Caco-2 (cell line): ENCODE data around the gene MGAT5B. TPM values are rescaled to one million over a fixed set of nuclear protein-coding genes. Genes with fewer than 3 reads are reported as not detected.

ENCODE experiments used
- BruUV-seq: library from RNA; stranded (reverse); fragments of 400-500 nt; replicated peaks from 2 replicates; lab custom pipeline; 2021; lab: Mats Ljungman, UMichigan
- CTCF ChIA-PET: fragments of 300-600 bp; sonication (Branson Sonifier 250); formaldehyde crosslinking; loops from one replicate; lab custom pipeline; 2022; ENCODE audit warnings: antibody characterized with exemption; lab: Charles Lee
- POLR2A ChIA-PET: fragments of 300-600 bp; sonication (Branson Sonifier 250); formaldehyde crosslinking; loops from one replicate; lab custom pipeline; 2022; ENCODE audit warnings: antibody characterized with exemption; lab: Charles Lee
- DNase-seq, 2 experiments: peaks; one replicate each; pipeline versions ENCODE4 v3.0.0 to v3.0.0-alpha.2; 2020 to 2022
- H3K27me3 ChIP-seq: replicated peaks from 2 replicates; pipeline ENCODE4 v1.6.0; 2011; ENCODE audit warnings: low read length; ENCODE audit not compliant: control insufficient read depth, insufficient read depth
- H3K36me3 ChIP-seq: 2 replicates; pipeline ENCODE4 v1.5.1; 2011; ENCODE audit warnings: low read length; ENCODE audit not compliant: control insufficient read depth, insufficient read depth
- H3K4me1 ChIP-seq: fragments of 250-450 bp; sonication (Bioruptor Pico); 2 replicates; pipeline ENCODE4 v1.5.1; 2020; ENCODE audit warnings: mild to moderate bottlenecking
- H3K4me3 ChIP-seq: 2 replicates; pipeline ENCODE4 v1.5.1; 2011; ENCODE audit warnings: low read depth, mild to moderate bottlenecking, control low read depth, low read length
- H3K9me3 ChIP-seq: fragments of 250-450 bp; sonication (Bioruptor Pico); 2 replicates; pipeline ENCODE4 v1.5.1; 2020; ENCODE audit warnings: mild to moderate bottlenecking, moderate library complexity
- H3K27ac Mint-ChIP-seq: one replicate; pipeline ENCODE4 v1.8.0; 2022; ENCODE audit warnings: mixed read lengths; ENCODE audit not compliant: unreplicated experiment
- H3K27me3 Mint-ChIP-seq: one replicate; pipeline ENCODE4 v1.8.0; 2022; ENCODE audit warnings: mixed read lengths; ENCODE audit not compliant: insufficient read depth, unreplicated experiment
- H3K36me3 Mint-ChIP-seq: one replicate; pipeline ENCODE4 v1.8.0; 2022; ENCODE audit warnings: mild to moderate bottlenecking, mixed read lengths; ENCODE audit not compliant: insufficient read depth, unreplicated experiment
- H3K4me1 Mint-ChIP-seq: one replicate; pipeline ENCODE4 v1.8.0; 2022; ENCODE audit warnings: low read depth, mixed read lengths; ENCODE audit not compliant: unreplicated experiment
- H3K4me3 Mint-ChIP-seq: one replicate; pipeline ENCODE4 v1.8.0; 2022; ENCODE audit warnings: mild to moderate bottlenecking, moderate library complexity, mixed read lengths; ENCODE audit not compliant: unreplicated experiment
- H3K9me3 Mint-ChIP-seq: one replicate; pipeline ENCODE4 v1.8.0; 2022; ENCODE audit warnings: mixed read lengths; ENCODE audit not compliant: unreplicated experiment
- intact Hi-C: fragments of 100-400 bp; cut with micrococcal nuclease; formaldehyde crosslinking; loops from one replicate; pipeline ENCODE4 v1.10.0; 2022; ENCODE audit not compliant: unreplicated experiment
- total RNA-seq: library from RNA; stranded (reverse); gene quantifications from 2 replicates; pipeline ENCODE4 v1.2.3, GENCODE V29; 2022
- TF ChIP-seq, protein P1 (sequence below), 2 experiments: fragments of 200-600 bp in 1 of 2; IDR thresholded peaks; 1 replicate in 1 of 2; 2 replicates in 1 of 2; pipeline versions ENCODE4 v1.5.1 to v1.8.0; 2011 to 2022; ENCODE audit warnings: antibody characterized with exemption in 1 of 2, control low read depth in 1 of 2, inconsistent platforms in 1 of 2, low read depth in 1 of 2, low read length in 1 of 2, mild to moderate bottlenecking in 1 of 2, moderate library complexity in 1 of 2; ENCODE audit not compliant: insufficient read depth in 1 of 2, severe bottlenecking in 1 of 2, unreplicated experiment in 1 of 2

MGAT5B gene
- total RNA-seq, 1 experiment from 2014 or later: 9.1 TPM

DNA sequence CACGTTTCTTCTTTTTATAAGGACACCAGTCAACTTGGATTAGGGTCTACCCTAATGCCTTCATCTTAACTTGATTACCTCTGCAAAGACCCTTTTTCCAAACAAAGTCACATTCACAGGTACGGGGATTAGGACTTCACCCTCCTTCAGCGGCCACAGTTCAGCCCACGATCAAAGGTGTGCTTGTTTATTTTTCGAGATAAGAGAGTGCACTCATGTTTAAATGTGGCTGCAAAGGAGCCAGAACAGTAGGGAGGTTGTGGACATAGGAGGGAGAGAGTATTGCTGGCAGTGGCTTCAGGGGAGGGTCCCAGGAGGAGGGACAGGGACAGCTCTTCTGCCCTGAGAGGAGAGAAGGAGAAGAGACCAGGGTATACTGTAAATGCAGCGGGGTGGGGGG, 46.7 kb downstream of the MGAT5B start:
- H3K36me3 ChIP-seq: no peaks in the 10 kb centered on the region
- no peaks in the 10 kb centered on the region for H3K27me3 Mint-ChIP-seq
- peak; percentile 62 to 66 for DNase-seq
- no TSS peak for BruUV-seq
- no peaks in the 10 kb centered on the region for H3K9me3 Mint-ChIP-seq
- peaks cover 5% of the 10 kb centered on the region for H3K36me3 Mint-ChIP-seq
- TF ChIP-seq, protein P1, sequence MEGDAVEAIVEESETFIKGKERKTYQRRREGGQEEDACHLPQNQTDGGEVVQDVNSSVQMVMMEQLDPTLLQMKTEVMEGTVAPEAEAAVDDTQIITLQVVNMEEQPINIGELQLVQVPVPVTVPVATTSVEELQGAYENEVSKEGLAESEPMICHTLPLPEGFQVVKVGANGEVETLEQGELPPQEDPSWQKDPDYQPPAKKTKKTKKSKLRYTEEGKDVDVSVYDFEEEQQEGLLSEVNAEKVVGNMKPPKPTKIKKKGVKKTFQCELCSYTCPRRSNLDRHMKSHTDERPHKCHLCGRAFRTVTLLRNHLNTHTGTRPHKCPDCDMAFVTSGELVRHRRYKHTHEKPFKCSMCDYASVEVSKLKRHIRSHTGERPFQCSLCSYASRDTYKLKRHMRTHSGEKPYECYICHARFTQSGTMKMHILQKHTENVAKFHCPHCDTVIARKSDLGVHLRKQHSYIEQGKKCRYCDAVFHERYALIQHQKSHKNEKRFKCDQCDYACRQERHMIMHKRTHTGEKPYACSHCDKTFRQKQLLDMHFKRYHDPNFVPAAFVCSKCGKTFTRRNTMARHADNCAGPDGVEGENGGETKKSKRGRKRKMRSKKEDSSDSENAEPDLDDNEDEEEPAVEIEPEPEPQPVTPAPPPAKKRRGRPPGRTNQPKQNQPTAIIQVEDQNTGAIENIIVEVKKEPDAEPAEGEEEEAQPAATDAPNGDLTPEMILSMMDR (IDR thresholded peaks at IDR 0.05; ENCODE audit: insufficient read depth in 1 of 2, low read depth in 1 of 2, low read length in 1 of 2, severe bottlenecking in 1 of 2, unreplicated experiment in 1 of 2): no peak
- no peaks in the 10 kb centered on the region for H3K9me3 ChIP-seq
- peak overlapping the region; percentile 69 for H3K27ac Mint-ChIP-seq
- CTCF ChIA-PET: no interaction called here
- H3K4me3 Mint-ChIP-seq: peak overlapping the region; percentile 11
- peaks cover 30% of the 10 kb centered on the region for H3K4me1 Mint-ChIP-seq
- H3K27me3 ChIP-seq: no peaks in the 10 kb centered on the region
- intact Hi-C loops: no loop called here
- POLR2A ChIA-PET: interaction anchor here (0.6 kb wide), 1 partner anchor 19 kb away, joined by 7 read pairs; no protein-coding TSS in a partner anchor
- H3K4me3 ChIP-seq: no peak overlapping the region
- H3K4me1 ChIP-seq: peaks cover 25% of the 10 kb centered on the region

DNA sequence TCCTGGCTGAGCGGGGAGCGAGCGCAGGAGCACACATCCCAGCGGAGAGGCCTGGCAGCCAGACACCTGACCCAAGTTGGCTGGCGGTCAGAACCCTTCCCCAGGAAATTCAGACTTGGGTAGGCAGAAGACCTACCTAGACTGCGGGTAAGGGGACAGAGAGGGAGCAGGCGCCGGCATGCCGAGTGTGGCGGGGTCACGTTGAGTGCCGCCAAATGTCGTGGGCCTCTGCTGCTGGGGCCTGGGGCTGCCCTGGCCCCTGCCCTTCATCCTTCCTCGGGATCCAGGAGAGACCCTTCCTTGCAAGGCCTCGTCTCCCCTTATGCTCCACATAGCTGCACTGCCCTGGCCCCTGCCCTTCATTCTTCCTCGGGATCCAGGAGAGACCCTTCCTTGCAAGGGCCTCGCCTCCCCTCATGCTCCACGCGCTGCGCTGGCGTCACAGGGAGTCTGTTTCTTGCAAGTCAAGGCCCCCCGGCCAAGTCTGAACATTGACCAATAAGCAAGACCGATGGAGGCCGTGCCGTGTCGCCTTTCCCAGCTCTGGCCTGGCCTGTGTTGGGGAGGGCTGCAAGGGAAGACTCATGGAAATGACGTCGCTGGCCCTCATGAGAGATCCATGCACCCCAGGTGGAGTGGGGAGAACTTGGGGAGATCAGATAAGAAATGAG, 47.8 kb downstream of the MGAT5B start:
- Mint-ChIP-seq H3K4me3 (no peak overlapping the region), H3K4me1 (peaks cover 37% of the 10 kb centered on the region), H3K36me3 (peaks cover 5% of the 10 kb centered on the region), H3K27ac (no peak overlapping the region), H3K27me3 (no peaks in the 10 kb centered on the region), H3K9me3 (no peaks in the 10 kb centered on the region)
- TF ChIP-seq, protein P1 (IDR thresholded peaks at IDR 0.05; ENCODE audit: insufficient read depth in 1 of 2, low read depth in 1 of 2, low read length in 1 of 2, severe bottlenecking in 1 of 2, unreplicated experiment in 1 of 2): no peak
- no peaks in the 10 kb centered on the region for H3K27me3 ChIP-seq
- POLR2A ChIA-PET: no interaction called here
- H3K4me1 ChIP-seq: peaks cover 28% of the 10 kb centered on the region
- no peaks in the 10 kb centered on the region for H3K9me3 ChIP-seq
- CTCF ChIA-PET: no interaction called here
- intact Hi-C loops: no loop called here
- no peak for DNase-seq
- no peaks in the 10 kb centered on the region for H3K36me3 ChIP-seq
- no peak overlapping the region for H3K4me3 ChIP-seq
- no TSS peak for BruUV-seq

DNA sequence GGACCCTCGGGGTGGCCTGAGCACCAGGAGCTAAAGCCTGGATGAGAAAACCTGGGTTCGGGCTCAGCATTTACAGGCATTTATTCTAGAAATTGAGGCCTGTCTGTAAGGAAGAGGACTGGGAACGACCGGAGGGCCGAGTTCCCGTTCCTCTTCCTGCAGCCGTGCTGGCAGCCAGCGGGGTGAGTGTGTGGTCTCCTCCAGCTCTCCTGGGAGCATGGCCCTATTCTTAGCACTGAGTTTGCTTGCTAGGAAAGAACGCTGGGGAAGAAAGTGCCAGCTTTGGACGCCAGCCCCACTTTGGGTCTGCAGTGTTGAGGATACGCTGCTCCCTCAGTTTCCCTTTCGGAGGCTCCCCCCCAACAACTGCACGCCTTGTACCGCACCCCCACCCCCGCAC, 49.6 kb downstream of the MGAT5B start:
- H3K4me1 ChIP-seq: peaks cover 28% of the 10 kb centered on the region
- H3K27me3 Mint-ChIP-seq: no peaks in the 10 kb centered on the region
- no peaks in the 10 kb centered on the region for H3K36me3 ChIP-seq
- no TSS peak for BruUV-seq
- no peak overlapping the region for H3K4me3 ChIP-seq
- DNase-seq: no peak
- POLR2A ChIA-PET: no interaction called here
- H3K4me1 Mint-ChIP-seq: peaks cover 38% of the 10 kb centered on the region
- intact Hi-C loops: no loop called here
- H3K9me3 ChIP-seq: no peaks in the 10 kb centered on the region
- H3K4me3 Mint-ChIP-seq: no peak overlapping the region
- CTCF ChIA-PET: interaction anchor here (0.7 kb wide), 1 partner anchor 157 kb away, joined by 3 read pairs; no protein-coding TSS in a partner anchor
- no peaks in the 10 kb centered on the region for H3K27me3 ChIP-seq
- no peak overlapping the region for H3K27ac Mint-ChIP-seq
- TF ChIP-seq, protein P1 (IDR thresholded peaks at IDR 0.05; ENCODE audit: insufficient read depth in 1 of 2, low read depth in 1 of 2, low read length in 1 of 2, severe bottlenecking in 1 of 2, unreplicated experiment in 1 of 2): no peak
- H3K36me3 Mint-ChIP-seq: peaks cover 5% of the 10 kb centered on the region
- no peaks in the 10 kb centered on the region for H3K9me3 Mint-ChIP-seq
